ENCODE measurements around the gene MPP1.
"Not testable (repeated sequence)": the region's sequence is repeated elsewhere in the genome, so short reads cannot be mapped to it uniquely, and the experiment has no call there.

The MPP1 gene

GRCh38 chrX:154804957-154805695 lies at the start of gene MPP1:
Gene MPP1, minus strand, starts transcription at chrX:154805485. Its CDS starts 112 bp downstream, at chrX:154805373.
- Mint-ChIP-seq H3K4me1 (peaks cover 6% of the 10 kb centered on the region), H3K4me3 (peak within 1 kb of the TSS; percentile 72), H3K27ac (ENCODE audit: low read depth) (no peak within 1 kb of the TSS), H3K9me3 (no peaks in the 10 kb centered on the region), H3K36me3 (ENCODE audit: insufficient read depth) (no peaks in the 10 kb centered on the region), H3K27me3 (no peaks in the 10 kb centered on the region)
- peak; percentile 62 to 63 for DNase-seq (ENCODE audit: low spot score in 2 of 2)
- peak; percentile 91 for ATAC-seq (replicated peaks; ENCODE audit: extremely low read depth, poor library complexity, severe bottlenecking)

DNA sequence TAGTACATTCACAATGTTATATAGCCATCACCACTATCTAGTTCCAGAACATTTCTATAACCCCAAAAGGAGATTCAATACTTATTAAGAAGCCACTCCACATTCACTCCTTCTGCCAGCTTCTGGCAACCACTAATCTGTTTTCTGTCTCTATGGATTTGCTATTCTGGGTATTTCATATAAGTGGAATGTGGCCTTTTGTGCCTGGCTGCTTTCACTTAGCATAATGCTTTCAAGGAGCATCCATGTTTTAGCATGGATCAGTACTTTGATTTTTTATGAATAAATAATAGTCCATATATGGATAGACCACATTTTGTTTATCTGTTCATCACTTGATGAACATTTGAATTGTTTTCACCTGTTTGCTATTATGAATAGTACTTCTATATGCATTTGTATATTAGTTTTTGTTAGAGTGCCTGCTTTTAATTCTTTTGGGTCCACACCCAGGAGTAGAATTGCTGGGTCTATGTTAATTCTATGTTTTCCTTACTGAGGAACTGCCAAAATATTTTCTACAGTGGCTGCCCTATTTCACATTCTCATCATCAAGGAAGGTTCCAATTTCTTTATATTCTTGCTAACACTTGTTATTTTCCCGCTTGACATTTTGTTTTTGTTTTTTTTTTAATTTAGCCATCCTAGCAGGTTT lies 45.8 kb upstream of the MPP1 start:
- Mint-ChIP-seq H3K36me3 (ENCODE audit: insufficient read depth) (no peaks in the 10 kb centered on the region), H3K27me3 (no peaks in the 10 kb centered on the region), H3K4me1 (no peaks in the 10 kb centered on the region), H3K4me3 (no peak overlapping the region), H3K27ac (ENCODE audit: low read depth) (no peak overlapping the region), H3K9me3 (no peaks in the 10 kb centered on the region)
- DNase-seq (ENCODE audit: low spot score in 2 of 2) (no peak), ATAC-seq (replicated peaks; ENCODE audit: extremely low read depth, poor library complexity, severe bottlenecking) (no peak)

DNA sequence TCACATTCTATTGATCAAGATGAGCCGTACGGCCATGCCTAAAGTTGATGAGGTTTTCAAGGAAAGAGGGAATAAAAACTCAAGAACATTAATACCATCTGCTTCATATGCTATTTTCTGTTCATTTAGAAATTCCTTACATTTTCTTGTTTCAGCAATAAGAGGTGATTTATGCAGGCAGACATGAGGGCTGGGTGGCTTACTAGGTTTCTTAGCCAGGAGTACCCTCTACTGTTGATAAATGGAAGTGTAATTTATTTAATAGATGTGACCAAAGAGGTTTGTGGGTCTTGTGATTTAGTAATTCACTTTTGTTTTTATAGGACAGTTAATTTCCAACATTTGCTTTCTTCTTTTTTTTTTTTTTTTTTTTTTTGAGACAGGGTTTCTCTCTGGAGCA lies 35.6 kb upstream of the MPP1 start:
- Mint-ChIP-seq H3K27me3 (no peaks in the 10 kb centered on the region), H3K27ac (ENCODE audit: low read depth) (no peak overlapping the region), H3K4me1 (no peaks in the 10 kb centered on the region), H3K36me3 (ENCODE audit: insufficient read depth) (no peaks in the 10 kb centered on the region), H3K9me3 (no peaks in the 10 kb centered on the region), H3K4me3 (no peak overlapping the region)
- ATAC-seq (replicated peaks; ENCODE audit: extremely low read depth, poor library complexity, severe bottlenecking) (no peak), DNase-seq (ENCODE audit: low spot score in 2 of 2) (no peak)

DNA sequence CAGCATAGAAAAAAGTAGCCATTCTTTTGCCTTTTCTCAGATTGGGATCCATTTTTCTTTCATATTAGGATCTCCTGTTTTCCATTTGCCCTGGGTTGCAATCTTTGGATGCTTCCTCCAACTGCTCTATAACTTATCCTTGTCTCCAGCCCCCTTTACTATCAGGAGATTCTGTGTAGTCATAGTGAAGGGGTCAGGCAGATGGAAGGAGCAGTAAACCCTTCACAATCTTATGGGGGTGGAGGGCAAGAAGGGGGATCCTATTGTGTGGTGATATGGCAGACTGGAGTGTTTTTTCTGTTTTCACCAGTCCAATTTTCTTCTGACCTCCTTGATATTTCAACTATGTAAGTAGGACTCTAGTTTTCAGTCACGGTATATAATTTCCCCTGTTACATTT lies 30.9 kb upstream of the MPP1 start:
- H3K27me3 Mint-ChIP-seq = no peaks in the 10 kb centered on the region
- no peaks in the 10 kb centered on the region for H3K36me3 Mint-ChIP-seq (ENCODE audit: insufficient read depth)
- H3K4me3 Mint-ChIP-seq = no peak overlapping the region
- H3K27ac Mint-ChIP-seq (ENCODE audit: low read depth) = no peak overlapping the region
- DNase-seq (ENCODE audit: low spot score in 2 of 2) (no peak), ATAC-seq (replicated peaks; ENCODE audit: extremely low read depth, poor library complexity, severe bottlenecking) (no peak)
- no peaks in the 10 kb centered on the region for H3K9me3 Mint-ChIP-seq
- no peaks in the 10 kb centered on the region for H3K4me1 Mint-ChIP-seq

GRCh38 chrX:154834562-154834961 lies 29.3 kb upstream of the MPP1 start, which contains the start of gene SMIM9:
Gene SMIM9, minus strand, starts transcription at chrX:154834662. Its CDS starts 3,806 bp downstream, at chrX:154830856.
- Mint-ChIP-seq H3K4me1 (peaks cover 5% of the 10 kb centered on the region), H3K27ac (ENCODE audit: low read depth) (peak within 1 kb of the TSS; percentile 74), H3K4me3 (no peak within 1 kb of the TSS), H3K27me3 (no peaks in the 10 kb centered on the region), H3K36me3 (ENCODE audit: insufficient read depth) (no peaks in the 10 kb centered on the region), H3K9me3 (no peaks in the 10 kb centered on the region)
- no peak for DNase-seq (ENCODE audit: low spot score in 2 of 2)
- no peak for ATAC-seq (replicated peaks; ENCODE audit: extremely low read depth, poor library complexity, severe bottlenecking)

GRCh38 chrX:154833746-154834274 lies 28.5 kb upstream of the MPP1 start:
- no peak overlapping the region for H3K27ac Mint-ChIP-seq (ENCODE audit: low read depth)
- peaks cover 12% of the 10 kb centered on the region for H3K4me1 Mint-ChIP-seq
- H3K9me3 Mint-ChIP-seq = no peaks in the 10 kb centered on the region
- no peaks in the 10 kb centered on the region for H3K36me3 Mint-ChIP-seq (ENCODE audit: insufficient read depth)
- no peak for ATAC-seq (replicated peaks; ENCODE audit: extremely low read depth, poor library complexity, severe bottlenecking)
- H3K27me3 Mint-ChIP-seq = no peaks in the 10 kb centered on the region
- no peak for DNase-seq (ENCODE audit: low spot score in 2 of 2)
- H3K4me3 Mint-ChIP-seq = no peak overlapping the region

DNA sequence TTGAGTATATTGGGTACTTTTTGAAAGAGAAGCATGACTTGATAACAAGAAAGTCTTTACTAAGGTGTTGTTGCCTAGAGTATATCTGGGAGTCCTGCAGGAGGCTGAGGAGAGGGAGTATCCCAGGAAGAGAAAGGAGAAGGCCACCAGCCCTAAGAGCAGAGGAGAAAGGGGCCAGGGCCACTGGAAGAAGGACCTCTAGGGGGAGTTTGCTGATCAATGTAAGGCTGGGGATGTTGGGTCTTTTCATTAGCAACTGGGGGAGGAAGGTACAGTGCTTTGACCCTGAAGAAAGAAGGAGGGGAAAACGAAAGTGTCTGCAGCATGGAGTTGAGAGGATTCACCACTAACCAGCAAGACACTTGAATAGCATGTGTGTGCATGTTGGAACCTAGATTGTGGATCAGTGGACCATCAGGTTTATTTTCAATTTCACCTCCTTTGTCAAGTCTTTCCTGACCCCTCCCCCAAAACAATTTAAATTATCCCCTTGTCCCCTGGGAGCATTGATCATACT lies 24.7 kb upstream of the MPP1 start:
- no peaks in the 10 kb centered on the region for H3K36me3 Mint-ChIP-seq (ENCODE audit: insufficient read depth)
- H3K9me3 Mint-ChIP-seq = no peaks in the 10 kb centered on the region
- ATAC-seq (replicated peaks; ENCODE audit: extremely low read depth, poor library complexity, severe bottlenecking) = no peak
- DNase-seq (ENCODE audit: low spot score in 2 of 2) = no peak
- no peak overlapping the region for H3K4me3 Mint-ChIP-seq
- H3K4me1 Mint-ChIP-seq = peaks cover 13% of the 10 kb centered on the region
- H3K27ac Mint-ChIP-seq (ENCODE audit: low read depth) = no peak overlapping the region
- H3K27me3 Mint-ChIP-seq = no peaks in the 10 kb centered on the region

GRCh38 chrX:154829134-154829533 lies 23.8 kb upstream of the MPP1 start:
- ATAC-seq (replicated peaks; ENCODE audit: extremely low read depth, poor library complexity, severe bottlenecking) (no peak), DNase-seq (ENCODE audit: low spot score in 2 of 2) (no peak)
- no peaks in the 10 kb centered on the region for H3K9me3 Mint-ChIP-seq
- H3K27me3 Mint-ChIP-seq = no peaks in the 10 kb centered on the region
- H3K4me3 Mint-ChIP-seq = no peak overlapping the region
- peaks cover 13% of the 10 kb centered on the region for H3K4me1 Mint-ChIP-seq
- no peaks in the 10 kb centered on the region for H3K36me3 Mint-ChIP-seq (ENCODE audit: insufficient read depth)
- H3K27ac Mint-ChIP-seq (ENCODE audit: low read depth) = peak overlapping the region; percentile 52

DNA sequence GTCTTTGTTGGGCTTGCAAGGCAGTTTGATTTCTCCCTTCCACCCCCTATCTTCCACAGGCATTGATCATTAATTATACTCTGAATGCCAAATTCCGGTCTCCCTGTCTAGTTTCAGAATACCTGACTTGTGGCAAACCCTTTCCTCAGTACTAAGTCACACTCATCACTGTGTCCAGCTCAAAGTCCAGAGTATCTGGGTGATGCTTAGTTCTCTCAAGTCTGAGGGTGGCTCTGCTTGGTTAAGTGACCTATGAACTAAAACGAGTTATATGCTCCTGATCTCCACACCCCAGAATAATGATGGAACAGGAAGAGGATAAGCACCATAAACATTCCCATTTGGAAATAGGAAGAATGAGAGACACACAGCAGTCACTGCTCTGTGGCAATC lies 22.7 kb upstream of the MPP1 start:
- H3K36me3 Mint-ChIP-seq (ENCODE audit: insufficient read depth) = no peaks in the 10 kb centered on the region
- ATAC-seq (replicated peaks; ENCODE audit: extremely low read depth, poor library complexity, severe bottlenecking) = no peak
- no peaks in the 10 kb centered on the region for H3K27me3 Mint-ChIP-seq
- H3K4me1 Mint-ChIP-seq = peaks cover 13% of the 10 kb centered on the region
- no peak overlapping the region for H3K27ac Mint-ChIP-seq (ENCODE audit: low read depth)
- DNase-seq (ENCODE audit: low spot score in 2 of 2) = no peak
- H3K4me3 Mint-ChIP-seq = no peak overlapping the region
- no peaks in the 10 kb centered on the region for H3K9me3 Mint-ChIP-seq

DNA sequence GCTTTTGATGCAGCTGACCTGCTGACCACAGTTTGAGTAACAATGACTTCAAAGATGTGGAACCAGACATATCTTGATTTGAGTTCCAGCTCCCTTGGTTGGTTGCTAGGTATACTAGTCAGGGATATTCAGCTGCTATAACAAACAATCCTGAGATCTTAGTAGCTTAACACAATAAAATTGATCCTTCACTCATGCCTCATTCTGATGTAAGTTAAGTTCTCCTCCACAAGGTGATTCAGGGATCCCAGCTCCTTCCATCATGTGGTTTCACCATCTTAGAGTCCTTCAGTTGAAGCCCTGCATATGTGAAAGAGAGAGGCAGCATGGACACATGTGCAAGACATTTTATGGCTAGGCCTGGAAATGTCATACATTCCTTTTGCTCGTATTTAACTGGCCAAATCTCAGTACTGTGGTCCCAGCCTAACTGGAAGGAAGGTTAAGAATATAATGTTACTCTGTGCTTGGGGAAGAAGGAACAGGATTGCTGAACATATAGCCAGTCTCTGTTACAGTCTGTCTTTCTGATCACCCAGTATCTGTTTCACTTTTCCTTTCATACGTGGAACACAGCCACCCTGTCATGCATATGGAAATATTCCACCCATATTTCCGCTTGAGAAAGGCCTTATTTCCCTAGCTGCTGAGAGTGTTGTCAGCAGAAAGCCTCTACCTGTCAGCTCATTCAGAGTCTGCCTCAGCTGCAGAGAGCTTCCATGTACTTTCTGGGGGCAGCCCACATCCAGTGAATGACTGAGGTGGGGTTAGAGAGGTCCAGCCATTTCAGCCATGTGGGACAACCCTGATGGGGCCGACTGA lies 22.1 kb upstream of the MPP1 start:
- DNase-seq (ENCODE audit: low spot score in 2 of 2) = no peak

DNA sequence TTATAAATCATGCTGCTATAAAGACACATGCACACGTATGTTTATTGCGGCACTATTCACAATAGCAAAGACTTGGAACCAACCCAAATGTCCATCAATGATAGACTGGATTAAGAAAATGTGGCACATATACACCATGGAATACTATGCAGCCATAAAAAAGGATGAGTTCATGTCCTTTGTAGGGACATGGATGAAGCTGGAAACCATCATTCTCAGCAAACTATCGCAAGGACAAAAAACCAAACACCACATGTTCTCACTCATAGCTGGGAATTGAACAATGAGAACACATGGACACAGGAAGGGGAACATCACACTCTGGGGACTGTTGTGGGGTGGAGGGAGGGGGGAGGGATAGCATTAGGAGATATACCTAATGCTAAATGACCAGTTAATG lies 20.3 kb upstream of the MPP1 start:
- peaks cover 13% of the 10 kb centered on the region for H3K4me1 Mint-ChIP-seq
- not testable (repeated sequence) for H3K9me3 Mint-ChIP-seq; ATAC-seq (replicated peaks; ENCODE audit: extremely low read depth, poor library complexity, severe bottlenecking); H3K36me3 Mint-ChIP-seq (ENCODE audit: insufficient read depth); H3K27me3 Mint-ChIP-seq; H3K27ac Mint-ChIP-seq (ENCODE audit: low read depth); DNase-seq (ENCODE audit: low spot score in 2 of 2); H3K4me3 Mint-ChIP-seq

More for the DNA sequence above, 22.1 kb upstream of the MPP1 start:
- H3K36me3 Mint-ChIP-seq (ENCODE audit: insufficient read depth) = no peaks in the 10 kb centered on the region
- H3K4me3 Mint-ChIP-seq = no peak overlapping the region
- peak; percentile 52 for ATAC-seq (replicated peaks; ENCODE audit: extremely low read depth, poor library complexity, severe bottlenecking)
- no peak overlapping the region for H3K27ac Mint-ChIP-seq (ENCODE audit: low read depth)
- H3K27me3 Mint-ChIP-seq = no peaks in the 10 kb centered on the region
- peaks cover 13% of the 10 kb centered on the region for H3K4me1 Mint-ChIP-seq
- no peaks in the 10 kb centered on the region for H3K9me3 Mint-ChIP-seq

DNA sequence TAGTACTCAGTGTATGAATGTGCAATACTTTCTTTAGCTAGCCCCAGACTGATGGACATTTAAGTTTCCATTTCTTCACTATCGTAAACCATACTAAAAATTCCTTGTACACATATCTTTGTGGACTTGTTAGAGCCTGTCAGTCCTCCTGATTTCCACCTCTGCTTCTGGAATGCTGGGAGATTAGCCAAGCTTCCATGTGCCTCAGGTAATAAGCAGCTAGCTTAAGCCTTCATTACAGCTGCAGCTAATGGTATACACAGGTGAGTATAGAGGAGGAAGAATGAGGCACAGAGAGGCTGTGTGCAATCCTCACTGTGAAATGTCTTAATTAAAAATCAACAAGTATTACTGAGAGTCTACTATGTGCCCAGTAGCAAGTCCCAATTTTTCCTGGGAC lies 19.4 kb upstream of the MPP1 start:
- H3K27me3 Mint-ChIP-seq = no peaks in the 10 kb centered on the region
- H3K27ac Mint-ChIP-seq (ENCODE audit: low read depth) = no peak overlapping the region
- H3K9me3 Mint-ChIP-seq = no peaks in the 10 kb centered on the region
- H3K4me1 Mint-ChIP-seq = peaks cover 8% of the 10 kb centered on the region
- ATAC-seq (replicated peaks; ENCODE audit: extremely low read depth, poor library complexity, severe bottlenecking) (no peak), DNase-seq (ENCODE audit: low spot score in 2 of 2) (no peak)
- H3K4me3 Mint-ChIP-seq = no peak overlapping the region
- H3K36me3 Mint-ChIP-seq (ENCODE audit: insufficient read depth) = no peaks in the 10 kb centered on the region

All from central memory CD8-positive, alpha-beta T cell (primary cell).